Thoracic aorta (tissue), 2 donors: Measurements from ENCODE around the gene STOML1. TPM values are rescaled to one million over a fixed set of nuclear protein-coding genes. Genes with fewer than 3 reads are reported as not detected.

Source experiments
- ATAC-seq: fragments of 150-250 bp; one replicate; pipeline ENCODE4 v1.8.0; 2017; ENCODE audit warnings: low read depth; ENCODE audit not compliant: insufficient number of reproducible peaks, low FRiP score
- DNase-seq: peaks from one replicate; pipeline ENCODE4 v3.0.0-alpha.2; 2020; ENCODE audit warnings: low spot score
- H3K27ac ChIP-seq, 2 donors: fragments of 200-600 bp; sonication (generic); 1 replicate in 1 of 2; 2 replicates in 1 of 2; pipeline ENCODE4 v1.5.1; 2016; ENCODE audit warnings: mild to moderate bottlenecking in 2 of 2, moderate library complexity in 2 of 2
- H3K27me3 ChIP-seq: fragments of 200-600 bp; sonication (generic); replicated peaks from 2 replicates; pipeline ENCODE4 v1.6.0; 2016; ENCODE audit warnings: mild to moderate bottlenecking; ENCODE audit not compliant: insufficient read depth
- H3K36me3 ChIP-seq: fragments of 200-600 bp; sonication (generic); one replicate; pipeline ENCODE4 v1.5.1; 2016
- H3K4me1 ChIP-seq, 2 donors: fragments of 200-600 bp; sonication (generic); 1 replicate in 1 of 2; 2 replicates in 1 of 2; pipeline versions ENCODE4 v1.5.1 to v1.6.0; 2016; ENCODE audit warnings: low read depth in 2 of 2, mild to moderate bottlenecking in 1 of 2; ENCODE audit not compliant: control insufficient read depth in 1 of 2
- H3K4me3 ChIP-seq: fragments of 200-600 bp; sonication (generic); 2 replicates; pipeline ENCODE4 v1.5.1; 2016; ENCODE audit warnings: mild to moderate bottlenecking
- H3K9me3 ChIP-seq: fragments of 200-600 bp; sonication (generic); 2 replicates; pipeline ENCODE4 v1.5.1; 2016
- total RNA-seq, 2 donors: library from RNA; depleted of rRNA; stranded (reverse); fragments of >200 nt; gene quantifications; one replicate each; pipeline versions ENCODE4 v1.1.0 to v1.2.3, GENCODE V29; 2016
- TF ChIP-seq, protein P1 (sequence below): fragments of 200-600 bp; sonication (generic); IDR thresholded peaks from one replicate; pipeline ENCODE4 v1.5.1; 2019; ENCODE audit warnings: antibody characterized with exemption

Gene STOML1
- total RNA-seq, 2 donors from 2014 or later, result 23.6 to 37.9 TPM

DNA sequence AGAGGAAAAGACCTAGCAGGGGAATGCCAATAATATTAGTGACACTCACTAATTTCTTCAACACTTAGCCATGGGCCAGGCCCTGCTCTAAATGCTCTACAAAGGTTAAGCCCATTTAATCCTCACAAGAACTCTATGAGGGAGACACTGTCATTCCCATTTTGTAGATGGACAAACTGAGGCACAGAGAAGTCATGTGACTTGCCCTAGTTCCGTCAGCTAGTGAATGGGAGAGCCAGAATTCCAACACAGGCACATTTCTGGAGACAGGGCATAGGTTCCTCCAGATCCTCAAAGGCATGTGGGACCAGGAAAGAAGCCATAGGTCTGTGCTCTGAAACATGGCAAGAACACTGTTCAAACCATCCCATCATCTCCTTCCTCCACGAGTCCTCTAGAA is 34.3 kb downstream of the STOML1 start:
- Histone ChIP-seq H3K36me3 (no peaks in the 10 kb centered on the region), H3K27ac (no peak overlapping the region), H3K9me3 (no peaks in the 10 kb centered on the region), H3K27me3 (no peaks in the 10 kb centered on the region), H3K4me1 (peaks cover 10 to 29% of the 10 kb centered on the region in 2 donors), H3K4me3 (no peak overlapping the region)
- no peak for DNase-seq
- ATAC-seq, result no peak
- TF ChIP-seq, protein P1, sequence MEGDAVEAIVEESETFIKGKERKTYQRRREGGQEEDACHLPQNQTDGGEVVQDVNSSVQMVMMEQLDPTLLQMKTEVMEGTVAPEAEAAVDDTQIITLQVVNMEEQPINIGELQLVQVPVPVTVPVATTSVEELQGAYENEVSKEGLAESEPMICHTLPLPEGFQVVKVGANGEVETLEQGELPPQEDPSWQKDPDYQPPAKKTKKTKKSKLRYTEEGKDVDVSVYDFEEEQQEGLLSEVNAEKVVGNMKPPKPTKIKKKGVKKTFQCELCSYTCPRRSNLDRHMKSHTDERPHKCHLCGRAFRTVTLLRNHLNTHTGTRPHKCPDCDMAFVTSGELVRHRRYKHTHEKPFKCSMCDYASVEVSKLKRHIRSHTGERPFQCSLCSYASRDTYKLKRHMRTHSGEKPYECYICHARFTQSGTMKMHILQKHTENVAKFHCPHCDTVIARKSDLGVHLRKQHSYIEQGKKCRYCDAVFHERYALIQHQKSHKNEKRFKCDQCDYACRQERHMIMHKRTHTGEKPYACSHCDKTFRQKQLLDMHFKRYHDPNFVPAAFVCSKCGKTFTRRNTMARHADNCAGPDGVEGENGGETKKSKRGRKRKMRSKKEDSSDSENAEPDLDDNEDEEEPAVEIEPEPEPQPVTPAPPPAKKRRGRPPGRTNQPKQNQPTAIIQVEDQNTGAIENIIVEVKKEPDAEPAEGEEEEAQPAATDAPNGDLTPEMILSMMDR, result no peak

GRCh38 chr15:73957276-73957675 is 34.8 kb downstream of the STOML1 start:
- peaks cover 3% of the 10 kb centered on the region for H3K36me3 ChIP-seq
- DNase-seq (no peak), ATAC-seq (no peak)
- TF ChIP-seq, protein P1, result no peak
- peaks cover 15 to 34% of the 10 kb centered on the region in 2 donors for H3K4me1 ChIP-seq
- H3K9me3 ChIP-seq, result no peaks in the 10 kb centered on the region
- H3K4me3 ChIP-seq, result no peak overlapping the region
- no peaks in the 10 kb centered on the region for H3K27me3 ChIP-seq
- peak overlapping the region in 1 of 2 donors; percentile 48 for H3K27ac ChIP-seq

- TF ChIP-seq, protein P1, result no peak
- Histone ChIP-seq H3K9me3 (no peaks in the 10 kb centered on the region), H3K27me3 (no peaks in the 10 kb centered on the region), H3K27ac (peak overlapping the region in 1 of 2 donors; percentile 48), H3K36me3 (peaks cover 7% of the 10 kb centered on the region), H3K4me1 (peaks cover 20 to 39% of the 10 kb centered on the region in 2 donors), H3K4me3 (no peak overlapping the region)
- ATAC-seq (peak; percentile 45), DNase-seq (no peak)
Observed at GRCh38 chr15:73956743-73957135, 35.4 kb downstream of the STOML1 start.

- TF ChIP-seq, protein P1, result no peak
- no peaks in the 10 kb centered on the region for H3K9me3 ChIP-seq
- DNase-seq (no peak), ATAC-seq (no peak)
- no peaks in the 10 kb centered on the region for H3K27me3 ChIP-seq
- no peak overlapping the region for H3K4me3 ChIP-seq
- H3K27ac ChIP-seq, result peak overlapping the region in 1 of 2 donors; percentile 48
- H3K4me1 ChIP-seq, result peaks cover 24 to 44% of the 10 kb centered on the region in 2 donors
- peaks cover 7% of the 10 kb centered on the region for H3K36me3 ChIP-seq
Observed at GRCh38 chr15:73955861-73956742, 36.0 kb downstream of the STOML1 start.

DNA sequence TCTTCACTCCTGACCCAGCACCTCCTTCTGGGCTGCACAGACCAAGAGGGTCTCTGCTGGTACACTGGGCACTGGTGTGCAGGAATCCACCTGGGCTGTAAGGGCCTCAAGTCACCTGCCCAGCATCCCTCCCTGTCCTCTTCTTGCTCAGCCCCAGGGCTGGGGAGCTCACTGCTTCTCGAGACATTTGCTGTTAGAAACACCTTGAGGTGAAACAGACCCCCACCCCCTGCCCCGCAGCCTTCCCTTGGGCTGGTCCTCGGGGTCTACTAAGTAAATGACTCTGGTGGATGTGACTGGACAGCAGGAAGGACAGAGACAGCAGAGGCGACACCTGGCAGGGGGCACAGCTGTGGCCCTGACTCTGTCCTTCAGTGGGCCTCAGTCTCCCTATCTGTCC is 36.8 kb downstream of the STOML1 start:
- Histone ChIP-seq H3K9me3 (no peaks in the 10 kb centered on the region), H3K4me1 (peaks cover 30 to 51% of the 10 kb centered on the region in 2 donors), H3K4me3 (no peak overlapping the region), H3K36me3 (peaks cover 7% of the 10 kb centered on the region), H3K27me3 (no peaks in the 10 kb centered on the region), H3K27ac (no peak overlapping the region)
- DNase-seq (no peak), ATAC-seq (no peak)
- TF ChIP-seq, protein P1, result no peak
